ENCODE data around the gene HSPA12B. TPM values are rescaled to one million over a fixed set of nuclear protein-coding genes. Genes with fewer than 3 reads are reported as not detected.

Gene HSPA12B
- polyA plus RNA-seq, 1 experiment, result 0.05 TPM

GRCh38 chr20:3734111-3734843 lies 1.8 kb downstream of the HSPA12B start:
- no peak overlapping the region for H3K4me3 ChIP-seq (ENCODE audit: low read depth, low read length)
- DNase-seq (ENCODE audit: low read depth, low spot score), result no peak
- CTCF ChIA-PET, result interaction anchor here (3.1 kb wide), 1 partner anchor 23 kb away, joined by 13 read pairs; no protein-coding TSS in a partner anchor
- H3K27me3 ChIP-seq (ENCODE audit: control insufficient read depth, insufficient read depth, low read length), result peaks cover 44% of the 10 kb centered on the region
- TF ChIP-seq, protein P1, sequence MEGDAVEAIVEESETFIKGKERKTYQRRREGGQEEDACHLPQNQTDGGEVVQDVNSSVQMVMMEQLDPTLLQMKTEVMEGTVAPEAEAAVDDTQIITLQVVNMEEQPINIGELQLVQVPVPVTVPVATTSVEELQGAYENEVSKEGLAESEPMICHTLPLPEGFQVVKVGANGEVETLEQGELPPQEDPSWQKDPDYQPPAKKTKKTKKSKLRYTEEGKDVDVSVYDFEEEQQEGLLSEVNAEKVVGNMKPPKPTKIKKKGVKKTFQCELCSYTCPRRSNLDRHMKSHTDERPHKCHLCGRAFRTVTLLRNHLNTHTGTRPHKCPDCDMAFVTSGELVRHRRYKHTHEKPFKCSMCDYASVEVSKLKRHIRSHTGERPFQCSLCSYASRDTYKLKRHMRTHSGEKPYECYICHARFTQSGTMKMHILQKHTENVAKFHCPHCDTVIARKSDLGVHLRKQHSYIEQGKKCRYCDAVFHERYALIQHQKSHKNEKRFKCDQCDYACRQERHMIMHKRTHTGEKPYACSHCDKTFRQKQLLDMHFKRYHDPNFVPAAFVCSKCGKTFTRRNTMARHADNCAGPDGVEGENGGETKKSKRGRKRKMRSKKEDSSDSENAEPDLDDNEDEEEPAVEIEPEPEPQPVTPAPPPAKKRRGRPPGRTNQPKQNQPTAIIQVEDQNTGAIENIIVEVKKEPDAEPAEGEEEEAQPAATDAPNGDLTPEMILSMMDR (IDR thresholded peaks at IDR 0.05; ENCODE audit: low read depth, low read length), result no peak
- H3K27ac ChIP-seq (ENCODE audit: low read depth, low read length), result no peak overlapping the region
- no peaks in the 10 kb centered on the region for H3K9me3 ChIP-seq (ENCODE audit: control insufficient read depth, insufficient read depth, low read length)
- POLR2A ChIA-PET, result no interaction called here

- CTCF ChIA-PET, result no interaction called here
- no peaks in the 10 kb centered on the region for H3K9me3 ChIP-seq (ENCODE audit: control insufficient read depth, insufficient read depth, low read length)
- TF ChIP-seq, protein P1 (IDR thresholded peaks at IDR 0.05; ENCODE audit: low read depth, low read length), result no peak
- no peak overlapping the region for H3K4me3 ChIP-seq (ENCODE audit: low read depth, low read length)
- DNase-seq (ENCODE audit: low read depth, low spot score), result no peak
- no peak overlapping the region for H3K27ac ChIP-seq (ENCODE audit: low read depth, low read length)
- H3K27me3 ChIP-seq (ENCODE audit: control insufficient read depth, insufficient read depth, low read length), result peaks cover 37% of the 10 kb centered on the region
- POLR2A ChIA-PET, result interaction anchor here (0.7 kb wide), 1 partner anchor 9 kb away, joined by 3 read pairs; no protein-coding TSS in a partner anchor
Measured at GRCh38 chr20:3735768-3736167, 3.3 kb downstream of the HSPA12B start.

DNA sequence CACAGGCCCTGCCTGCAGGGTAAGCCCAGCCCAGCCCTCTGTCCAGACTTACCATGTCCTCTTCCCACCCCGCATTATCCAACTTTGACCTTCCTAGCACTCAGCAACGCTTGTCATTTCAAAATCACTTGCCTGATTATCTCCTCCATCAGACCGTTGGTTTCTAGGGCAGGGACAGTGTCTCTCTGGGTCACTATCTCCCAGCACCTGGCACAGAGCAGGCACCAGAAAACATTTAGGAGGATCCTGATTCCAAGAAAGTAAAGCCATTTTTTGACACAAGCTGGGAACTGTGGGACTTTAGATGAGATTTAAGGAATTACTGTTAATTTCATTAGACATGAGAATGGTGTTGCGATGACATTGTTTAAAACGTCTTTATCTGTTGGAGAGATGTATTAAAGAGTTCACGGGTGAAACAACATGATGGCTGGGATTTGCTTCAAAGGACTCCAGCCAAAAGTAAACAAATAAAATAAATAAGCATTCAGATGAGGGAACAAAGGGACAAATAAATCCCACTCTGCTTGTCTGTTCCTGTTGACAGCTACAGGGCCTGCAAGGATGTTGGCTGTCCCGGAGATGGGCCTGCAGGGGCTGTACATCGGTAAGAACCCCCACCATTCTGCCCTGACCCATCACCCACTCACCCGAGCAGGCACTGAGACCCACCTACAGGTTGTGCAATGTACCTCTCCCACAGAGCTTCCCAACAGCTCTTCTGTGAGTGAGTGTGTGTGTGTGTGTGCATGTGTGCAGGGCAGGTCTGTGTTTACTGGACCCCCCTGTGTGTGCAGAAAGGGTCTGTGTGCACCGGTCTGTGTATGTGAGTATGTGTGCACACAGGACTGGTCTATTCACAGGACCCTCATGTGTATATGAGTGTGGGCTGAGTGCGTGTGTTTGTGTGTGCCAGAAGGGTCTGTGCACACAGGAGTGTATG lies 5.9 kb downstream of the HSPA12B start:
- peaks cover 20% of the 10 kb centered on the region for H3K27me3 ChIP-seq (ENCODE audit: control insufficient read depth, insufficient read depth, low read length)
- TF ChIP-seq, protein P1 (IDR thresholded peaks at IDR 0.05; ENCODE audit: low read depth, low read length), result no peak
- H3K9me3 ChIP-seq (ENCODE audit: control insufficient read depth, insufficient read depth, low read length), result no peaks in the 10 kb centered on the region
- ChIA-PET CTCF (interaction anchor here (1.0 kb wide), 1 partner anchor 28 kb away, joined by 3 read pairs; no protein-coding TSS in a partner anchor), POLR2A (no interaction called here)
- no peak overlapping the region for H3K27ac ChIP-seq (ENCODE audit: low read depth, low read length)
- no peak for DNase-seq (ENCODE audit: low read depth, low spot score)
- H3K4me3 ChIP-seq (ENCODE audit: low read depth, low read length), result no peak overlapping the region

DNA sequence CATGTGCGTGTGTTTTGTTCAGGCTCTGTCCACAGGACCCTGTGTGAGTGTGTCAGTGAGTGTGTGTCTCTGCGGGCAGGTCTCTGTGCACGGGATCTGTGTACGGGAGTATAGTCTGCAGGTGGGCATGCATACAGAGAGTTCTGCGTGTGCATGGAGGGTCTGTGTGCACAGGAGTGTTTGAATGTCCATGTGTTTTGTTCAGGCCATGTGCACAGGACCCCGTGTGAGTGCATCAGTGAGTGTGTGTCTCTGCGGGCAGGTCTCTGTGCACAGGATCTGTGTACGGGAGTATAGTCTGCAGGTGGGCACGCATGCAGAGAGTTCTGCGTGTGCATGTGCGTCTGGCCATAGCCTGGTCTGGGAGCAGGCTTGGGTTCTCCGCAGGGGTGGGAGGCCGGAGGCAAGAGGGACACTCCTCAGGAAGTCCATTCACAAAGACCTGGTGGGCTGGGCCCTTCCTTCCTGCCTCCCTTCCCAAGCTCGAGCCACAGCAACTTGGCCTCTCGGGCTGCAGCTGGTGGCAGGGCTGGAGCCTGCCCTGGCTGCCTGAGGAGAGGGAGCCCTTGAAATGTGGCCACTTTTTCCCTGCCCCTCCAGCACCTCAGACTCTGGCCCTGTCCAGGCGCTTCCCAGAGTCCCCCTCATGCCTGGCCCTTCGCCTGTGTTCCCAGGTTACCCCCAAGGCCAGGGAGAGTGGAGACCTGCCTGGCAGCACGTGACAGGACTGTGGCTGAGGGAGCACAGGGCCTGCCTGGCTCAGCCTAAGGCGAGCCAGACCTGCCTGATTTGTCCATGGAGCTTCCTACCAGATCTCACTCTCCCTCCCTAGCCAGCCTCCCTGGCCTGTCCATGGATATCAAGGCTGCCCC lies 6.8 kb downstream of the HSPA12B start:
- Histone ChIP-seq H3K27ac (ENCODE audit: low read depth, low read length) (no peak overlapping the region), H3K4me3 (ENCODE audit: low read depth, low read length) (no peak overlapping the region), H3K9me3 (ENCODE audit: control insufficient read depth, insufficient read depth, low read length) (no peaks in the 10 kb centered on the region), H3K27me3 (ENCODE audit: control insufficient read depth, insufficient read depth, low read length) (peaks cover 17% of the 10 kb centered on the region)
- CTCF ChIA-PET, result interaction anchor here (1.3 kb wide), 1 partner anchor 23 kb away, joined by 4 read pairs; no protein-coding TSS in a partner anchor
- DNase-seq (ENCODE audit: low read depth, low spot score), result no peak
- TF ChIP-seq, protein P1 (IDR thresholded peaks at IDR 0.05; ENCODE audit: low read depth, low read length), result no peak
- POLR2A ChIA-PET, result no interaction called here
